ENCODE measurements around the gene SPATA31C2.

DNA sequence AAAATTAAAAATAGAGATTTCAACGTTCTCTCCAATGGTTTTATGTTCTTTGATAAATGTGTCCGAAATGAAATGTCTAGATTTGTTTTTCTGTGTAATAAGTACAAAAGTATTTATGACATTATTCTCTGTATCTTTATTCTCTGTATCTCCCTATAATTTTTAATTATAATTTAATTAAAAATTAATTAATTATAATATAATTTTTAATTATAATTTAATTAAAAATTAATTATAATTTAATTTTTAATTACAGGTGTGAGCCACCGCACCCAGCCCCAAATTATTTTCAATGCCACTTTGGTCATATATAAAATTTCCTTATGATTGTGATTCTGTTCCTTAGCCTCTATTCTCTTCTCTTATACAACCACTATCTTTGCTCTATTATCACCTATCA lies 28.2 kb downstream of the SPATA31C2 start:
- TF ChIP-seq, protein P1, sequence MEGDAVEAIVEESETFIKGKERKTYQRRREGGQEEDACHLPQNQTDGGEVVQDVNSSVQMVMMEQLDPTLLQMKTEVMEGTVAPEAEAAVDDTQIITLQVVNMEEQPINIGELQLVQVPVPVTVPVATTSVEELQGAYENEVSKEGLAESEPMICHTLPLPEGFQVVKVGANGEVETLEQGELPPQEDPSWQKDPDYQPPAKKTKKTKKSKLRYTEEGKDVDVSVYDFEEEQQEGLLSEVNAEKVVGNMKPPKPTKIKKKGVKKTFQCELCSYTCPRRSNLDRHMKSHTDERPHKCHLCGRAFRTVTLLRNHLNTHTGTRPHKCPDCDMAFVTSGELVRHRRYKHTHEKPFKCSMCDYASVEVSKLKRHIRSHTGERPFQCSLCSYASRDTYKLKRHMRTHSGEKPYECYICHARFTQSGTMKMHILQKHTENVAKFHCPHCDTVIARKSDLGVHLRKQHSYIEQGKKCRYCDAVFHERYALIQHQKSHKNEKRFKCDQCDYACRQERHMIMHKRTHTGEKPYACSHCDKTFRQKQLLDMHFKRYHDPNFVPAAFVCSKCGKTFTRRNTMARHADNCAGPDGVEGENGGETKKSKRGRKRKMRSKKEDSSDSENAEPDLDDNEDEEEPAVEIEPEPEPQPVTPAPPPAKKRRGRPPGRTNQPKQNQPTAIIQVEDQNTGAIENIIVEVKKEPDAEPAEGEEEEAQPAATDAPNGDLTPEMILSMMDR (IDR thresholded peaks at IDR 0.05) = no peak
- TF ChIP-seq POLR2A (IDR thresholded peaks at IDR 0.05) = no peak

Measured in adrenal gland (tissue), 5 donors.